ENCODE measurements around the gene TMEM95. TPM values are rescaled to one million over a fixed set of nuclear protein-coding genes. Genes with fewer than 3 reads are reported as not detected.
A peak's percentile ranks its signal among the peaks of the same experiment; 100 is the strongest.
"Not testable (repeated sequence)": the region's sequence is repeated elsewhere in the genome, so short reads cannot be mapped to it uniquely, and the experiment has no call there.

TMEM95 gene
- total RNA-seq, 4 donors from 2014 or later, result not detected

GRCh38 chr17:7334938-7335538, 19.9 kb upstream of the TMEM95 start:
- Histone ChIP-seq H3K36me3 (no peaks in the 10 kb centered on the region), H3K9me3 (no peaks in the 10 kb centered on the region), H3K27me3 (peaks cover 24 to 45% (median 38%) of the 10 kb centered on the region in 3 donors), H3K27ac (no peak overlapping the region), H3K4me3 (no peak overlapping the region), H3K4me1 (peaks cover 7% of the 10 kb centered on the region in 2 donors)
- TF ChIP-seq POLR2A (IDR thresholded peaks at IDR 0.05) (no peak), CTCF (IDR thresholded peaks at IDR 0.05 in 4 of 5, conservative IDR thresholded peaks at IDR 0.05 in 1 of 5) (no peak)
- in situ Hi-C loops (cut with MboI; ENCODE audit: low sequenced_read_pairs in 4 of 4) (loop anchor here in 1 of 4 donors (25.0 kb wide), 1 partner anchor 298 kb away; the partner anchor contains the start of genes SLC16A11 and SLC16A13), intact Hi-C loops (cut with DNase I; ENCODE audit: low total_unique reads) (no loop called here)
- DNase-seq (no peak), ATAC-seq (no peak)

- ATAC-seq, result not testable (repeated sequence)
Measured at GRCh38 chr17:7335765-7336164, 19.2 kb upstream of the TMEM95 start.

GRCh38 chr17:7336240-7337175, 18.4 kb upstream of the TMEM95 start, which contains the start of gene ACAP1:
ACAP1 (plus strand) TSS chr17:7336529; CDS start chr17:7336735, 206 bp downstream.
- in situ Hi-C loops (cut with MboI; ENCODE audit: low sequenced_read_pairs in 4 of 4), result loop anchor here in 1 of 4 donors (25.0 kb wide), 1 partner anchor 299 kb away; the partner anchor contains the start of genes SLC16A11 and SLC16A13
- no peak for ATAC-seq
- H3K27ac ChIP-seq, result no peak within 1 kb of the TSS
- H3K9me3 ChIP-seq, result no peaks in the 10 kb centered on the region
- intact Hi-C loops (cut with DNase I; ENCODE audit: low total_unique reads), result no loop called here
- peaks cover 29 to 46% (median 41%) of the 10 kb centered on the region in 3 donors for H3K27me3 ChIP-seq
- DNase-seq, result no peak
- H3K4me3 ChIP-seq, result no peak within 1 kb of the TSS
- H3K4me1 ChIP-seq, result peaks cover 0 to 6% of the 10 kb centered on the region in 2 donors
- TF ChIP-seq POLR2A (IDR thresholded peaks at IDR 0.05), result no peak
- TF ChIP-seq CTCF (IDR thresholded peaks at IDR 0.05 in 4 of 5, conservative IDR thresholded peaks at IDR 0.05 in 1 of 5), result no peak
- no peaks in the 10 kb centered on the region for H3K36me3 ChIP-seq

More at GRCh38 chr17:7335765-7336164, 19.2 kb upstream of the TMEM95 start:
- H3K27ac ChIP-seq; intact Hi-C loops (cut with DNase I; ENCODE audit: low total_unique reads); H3K9me3 ChIP-seq; H3K36me3 ChIP-seq; H3K4me3 ChIP-seq; DNase-seq; H3K4me1 ChIP-seq: not testable (repeated sequence)
- H3K27me3 ChIP-seq, result peaks cover 29 to 46% (median 41%) of the 10 kb centered on the region in 3 donors
- in situ Hi-C loops (cut with MboI; ENCODE audit: low sequenced_read_pairs in 4 of 4), result loop anchor here in 1 of 4 donors (25.0 kb wide), 1 partner anchor 298 kb away; the partner anchor contains the start of genes SLC16A11 and SLC16A13

- H3K4me3 ChIP-seq; H3K9me3 ChIP-seq; ATAC-seq; DNase-seq; H3K4me1 ChIP-seq; H3K36me3 ChIP-seq; H3K27ac ChIP-seq; intact Hi-C loops (cut with DNase I; ENCODE audit: low total_unique reads): not testable (repeated sequence)
- peaks cover 29 to 50% (median 41%) of the 10 kb centered on the region in 3 donors for H3K27me3 ChIP-seq
- in situ Hi-C loops (cut with MboI; ENCODE audit: low sequenced_read_pairs in 4 of 4), result loop anchor here in 1 of 4 donors (25.0 kb wide), 1 partner anchor 300 kb away; the partner anchor contains the start of genes SLC16A11 and SLC16A13
Measured at GRCh38 chr17:7337600-7337999, 17.4 kb upstream of the TMEM95 start.

- in situ Hi-C loops (cut with MboI; ENCODE audit: low sequenced_read_pairs in 4 of 4) (loop anchor here in 1 of 4 donors (10.0 to 25.0 kb wide), 2 partner anchors 225 to 303 kb away; partner anchors contain the start of genes SENP3, SLC16A11 and SLC16A13), intact Hi-C loops (cut with DNase I; ENCODE audit: low total_unique reads) (loop anchor here (10.0 kb wide), 1 partner anchor 295 kb away; the partner anchor contains the start of gene SLC16A11)
- Histone ChIP-seq H3K4me1 (peaks cover 0 to 6% of the 10 kb centered on the region in 2 donors), H3K27ac (no peak overlapping the region), H3K27me3 (peaks cover 22 to 49% (median 32%) of the 10 kb centered on the region in 3 donors), H3K36me3 (no peaks in the 10 kb centered on the region), H3K4me3 (no peak overlapping the region), H3K9me3 (no peaks in the 10 kb centered on the region)
- no peak for DNase-seq
- TF ChIP-seq CTCF (IDR thresholded peaks at IDR 0.05 in 4 of 5, conservative IDR thresholded peaks at IDR 0.05 in 1 of 5) (no peak), POLR2A (IDR thresholded peaks at IDR 0.05) (no peak)
- peak; percentile 67 to 91 for ATAC-seq
Measured at GRCh38 chr17:7340179-7340578, 14.8 kb upstream of the TMEM95 start.

Data from gastrocnemius medialis (tissue), 4 donors.